K562 (cell line): ENCODE results near the gene MYOZ3. TPM values are rescaled to one million over a fixed set of nuclear protein-coding genes. Genes with fewer than 3 reads are reported as not detected.

Experiments used
- ATAC-seq: fragments of 200-7000 bp; cut with Tn5 transposase; 3 replicates; pipeline ENCODE4 v1.9.1; 2020; ENCODE audit warnings: moderate library complexity
- BruUV-seq: library from RNA; stranded (reverse); fragments of 400-500 nt; replicated peaks from 2 replicates; lab custom pipeline; 2021; lab: Mats Ljungman, UMichigan
- CTCF ChIA-PET: fragments of 300-600 bp; formaldehyde crosslinking; extraction: SDS; loops from one replicate; lab custom pipeline; 2021; ENCODE audit warnings: low intra/inter-chr PET ratio; lab: Yijun Ruan, JAX
- POLR2A ChIA-PET: fragments of 300-600, 350-650 bp; sonication (Branson Sonifier 250); formaldehyde crosslinking; extraction: SDS; loops from one replicate; lab custom pipeline; 2021; ENCODE audit warnings: antibody characterized with exemption, inconsistent platforms; lab: Yijun Ruan, JAX
- DNase-seq, 4 experiments: peaks; one replicate each; pipeline versions ENCODE4 v3.0.0 to v3.0.0-alpha.2; 2011 to 2018; ENCODE audit warnings: low spot score in 3 of 4, mixed read lengths in 3 of 4; ENCODE audit errors: extremely low read depth in 1 of 4
- FAIRE-seq: peaks from 2 replicates; lab custom pipeline; 2011; peaks lifted over from hg19 to GRCh38; lab: Jason Lieb, UNC
- H2AFZ ChIP-seq: 2 replicates; pipeline ENCODE4 v1.6.0; 2011; ENCODE audit warnings: low read depth, low read length, control low read depth, inconsistent platforms
- H3K27ac ChIP-seq: fragments of 200-600 bp; 3 replicates; pipeline ENCODE4 v1.8.0; 2011; ENCODE audit warnings: low read depth, mild to moderate bottlenecking, control low read depth, inconsistent platforms, low read length, moderate library complexity, mixed read lengths; ENCODE audit errors: extremely low read depth
- H3K27me3 ChIP-seq, 2 experiments: fragments of 300-600 bp in 1 of 2; 2 replicates in 1 of 2; 3 replicates in 1 of 2; pipeline versions ENCODE4 v1.6.0 to v1.8.0; 2011; ENCODE audit warnings: inconsistent platforms in 2 of 2, low read length in 2 of 2, mild to moderate bottlenecking in 1 of 2, mixed read lengths in 1 of 2, moderate library complexity in 1 of 2; ENCODE audit not compliant: control insufficient read depth in 2 of 2, insufficient read depth in 2 of 2
- H3K36me3 ChIP-seq: fragments of 300-600 bp; 3 replicates; pipeline ENCODE4 v1.8.0; 2011; ENCODE audit warnings: mild to moderate bottlenecking, low read length, inconsistent platforms; ENCODE audit not compliant: control insufficient read depth, insufficient read depth
- H3K4me1 ChIP-seq, 2 experiments: fragments of 200-600 bp in 1 of 2; replicated peaks in 1 of 2; 2 replicates in 1 of 2; 3 replicates in 1 of 2; pipeline versions ENCODE4 v1.5.1 to v1.8.0; 2011; ENCODE audit warnings: inconsistent platforms in 2 of 2, low read length in 2 of 2, mild to moderate bottlenecking in 1 of 2, mixed read lengths in 1 of 2, moderate library complexity in 1 of 2; ENCODE audit not compliant: control insufficient read depth in 2 of 2, insufficient read depth in 2 of 2
- H3K4me2 ChIP-seq: 2 replicates; pipeline ENCODE4 v1.6.1; 2011; ENCODE audit warnings: low read length, control low read depth, inconsistent platforms, mixed read lengths; ENCODE audit not compliant: insufficient read depth
- H3K4me3 ChIP-seq: fragments of 200-600 bp; sonication (generic), shearing (Covaris generic); 2 replicates; pipeline ENCODE4 v1.5.1; 2016; ENCODE audit warnings: control low read depth, inconsistent platforms
- H3K79me2 ChIP-seq: fragments of 200-600 bp; 3 replicates; pipeline ENCODE4 v1.8.0; 2011; ENCODE audit warnings: low read length, inconsistent platforms; ENCODE audit not compliant: control insufficient read depth, insufficient read depth
- H3K9ac ChIP-seq, 2 experiments: 2 replicates each; pipeline versions ENCODE4 v1.6.0 to v1.6.1; 2011; ENCODE audit warnings: low read depth in 2 of 2, low read length in 2 of 2, control low read depth in 1 of 2, inconsistent platforms in 1 of 2, mild to moderate bottlenecking in 1 of 2, mixed read lengths in 1 of 2; ENCODE audit not compliant: insufficient read depth in 1 of 2
- H3K9me1 ChIP-seq: one replicate; pipeline ENCODE4 v1.6.0; 2011; ENCODE audit warnings: inconsistent platforms, mild to moderate bottlenecking, low read length, moderate library complexity; ENCODE audit not compliant: control insufficient read depth, insufficient read depth
- H3K9me3 ChIP-seq: replicated peaks from 2 replicates; pipeline ENCODE4 v1.5.1; 2011; ENCODE audit warnings: low read depth, low read length, inconsistent platforms; ENCODE audit not compliant: control insufficient read depth, insufficient read depth
- H4K20me1 ChIP-seq: replicated peaks from 2 replicates; pipeline ENCODE4 v1.6.1; 2011; ENCODE audit warnings: low read length, inconsistent platforms, mixed read lengths; ENCODE audit not compliant: control insufficient read depth, insufficient read depth
- CCNT2 ChIP-seq: IDR thresholded peaks from 2 replicates; pipeline ENCODE4 v1.6.1; 2011; ENCODE audit warnings: borderline replicate concordance, low read depth, mild to moderate bottlenecking, moderate library complexity, mixed read lengths, low read length; ENCODE audit not compliant: insufficient read length; ENCODE audit errors: extremely low read depth
- CEBPG ChIP-seq, 3 experiments: fragments of 200-800 bp in 1 of 3; sonication (Bioruptor generic) in 1 of 3; sonication (generic) in 1 of 3; formaldehyde crosslinking in 1 of 3; IDR thresholded peaks in 2 of 3; conservative IDR thresholded peaks in 1 of 3; 2 replicates each; pipeline versions ENCODE4 v1.6.1 to v1.8.0; 2016 to 2022; ENCODE audit warnings: missing compliant biosample characterization in 2 of 3, missing genetic modification characterization in 2 of 3, mild to moderate bottlenecking in 1 of 3, missing genetic modification reagents in 1 of 3
- CTCF ChIP-seq, 3 experiments: IDR thresholded peaks in 2 of 3; conservative IDR thresholded peaks in 1 of 3; 2 replicates each; pipeline ENCODE4 v1.5.1; 2011 to 2012; ENCODE audit warnings: low read length in 3 of 3, mild to moderate bottlenecking in 3 of 3, control low read depth in 2 of 3, improper control_type of control experiment in 1 of 3, inconsistent platforms in 1 of 3, low read depth in 1 of 3, mixed read lengths in 1 of 3, moderate library complexity in 1 of 3; ENCODE audit not compliant: insufficient read depth in 2 of 3
- MEIS2 ChIP-seq: fragments of 450-650 bp; IDR thresholded peaks from 2 replicates; pipeline ENCODE4 v1.6.1; 2014; ENCODE audit warnings: mild to moderate bottlenecking; ENCODE audit not compliant: partially characterized antibody
- NFIC ChIP-seq: fragments of 450-650 bp; IDR thresholded peaks from 2 replicates; pipeline ENCODE4 v1.6.1; 2017; ENCODE audit warnings: mild to moderate bottlenecking, inconsistent platforms
- SMARCB1 ChIP-seq: IDR thresholded peaks from 2 replicates; pipeline ENCODE4 v1.6.1; 2011; ENCODE audit warnings: improper control_type of control experiment, low read depth; ENCODE audit not compliant: insufficient read length
- ZFP30 ChIP-seq: fragments of 250-450 bp; sonication (Bioruptor Pico); IDR thresholded peaks from 2 replicates; pipeline ENCODE4 v1.8.0; 2022; ENCODE audit warnings: moderate library complexity, mild to moderate bottlenecking, inconsistent platforms, borderline replicate concordance
- WGBS: fragments of 100-300 bp; shearing (Covaris generic); methylation state at CpG from one replicate; pipeline ENCODE4 v1.1.6; 2016; ENCODE audit warnings: low coverage, mixed read lengths; ENCODE audit not compliant: insufficient coverage; ENCODE audit errors: missing lambda C conversion rate; 5-methylcytosine and 5-hydroxymethylcytosine counted together
- in situ Hi-C: fragments of 300-500 bp; cut with MboI; formaldehyde crosslinking; loops from 4 replicates; pipeline ENCODE4 v1.15.0; 2018; ENCODE audit warnings: inconsistent platforms, mixed read lengths
- intact Hi-C: fragments of 100-400 bp; cut with micrococcal nuclease; formaldehyde crosslinking; loops from 2 replicates; pipeline ENCODE4 v1.14.2; 2022
- polyA plus RNA-seq, 8 experiments: library from polyadenylated mRNA; depleted of rRNA in 4 of 8; stranded (reverse) in 5 of 8; unstranded in 3 of 8; fragments of >200 nt; fragmentation: Nextera tagmentation in 2 of 8; fragmentation: Illumina TruSeq in 1 of 8; extraction: Ambion mirVana in 2 of 8; extraction: Trizol in 1 of 8; gene quantifications; 2 replicates each; pipeline versions ENCODE4 v1.2.1 to v1.2.3, GENCODE V29; 2011 to 2014; ENCODE audit warnings: inconsistent platforms in 1 of 8, missing spikeins in 1 of 8
- total RNA-seq, 7 experiments: library from RNA; depleted of rRNA in 6 of 7; stranded (reverse); fragments of >200 nt in 6 of 7; fragmentation: Illumina TruSeq in 2 of 7; extraction: Trizol in 2 of 7; gene quantifications; 2 replicates each; pipeline versions ENCODE4 v1.2.1 to v1.2.3, GENCODE V29; 2011 to 2021; ENCODE audit warnings: low replicate concordance in 1 of 7
- TF ChIP-seq, protein P1 (sequence below), 3 experiments: fragments of 200-800 bp in 1 of 3; sonication (Bioruptor generic) in 1 of 3; sonication (generic) in 1 of 3; formaldehyde crosslinking in 1 of 3; IDR thresholded peaks; 2 replicates each; pipeline versions ENCODE4 v1.6.1 to v1.8.0; 2016 to 2022; ENCODE audit warnings: mild to moderate bottlenecking in 2 of 3, missing compliant biosample characterization in 2 of 3, missing genetic modification characterization in 2 of 3, missing genetic modification reagents in 1 of 3

MYOZ3 gene
- total and polyA plus RNA-seq, 9 of the 15 experiments (the other 6 are each of a cell fraction or from before 2014, with no cell fraction given) = not detected

GRCh38 chr5:150648294-150649107 is 12.6 kb upstream of the MYOZ3 start (continued):
- TF ChIP-seq CTCF (IDR thresholded peaks at IDR 0.05 in 2 of 3, conservative IDR thresholded peaks at IDR 0.05 in 1 of 3; ENCODE audit: insufficient read depth in 2 of 3, low read depth in 1 of 3, low read length in 3 of 3) (peak in 2 of 3 experiments; percentile 8 to 19; a peak in 1 of 6 replicates), SMARCB1 (no peak)
- TF ChIP-seq, all 486 proteins: peak for 2

DNA sequence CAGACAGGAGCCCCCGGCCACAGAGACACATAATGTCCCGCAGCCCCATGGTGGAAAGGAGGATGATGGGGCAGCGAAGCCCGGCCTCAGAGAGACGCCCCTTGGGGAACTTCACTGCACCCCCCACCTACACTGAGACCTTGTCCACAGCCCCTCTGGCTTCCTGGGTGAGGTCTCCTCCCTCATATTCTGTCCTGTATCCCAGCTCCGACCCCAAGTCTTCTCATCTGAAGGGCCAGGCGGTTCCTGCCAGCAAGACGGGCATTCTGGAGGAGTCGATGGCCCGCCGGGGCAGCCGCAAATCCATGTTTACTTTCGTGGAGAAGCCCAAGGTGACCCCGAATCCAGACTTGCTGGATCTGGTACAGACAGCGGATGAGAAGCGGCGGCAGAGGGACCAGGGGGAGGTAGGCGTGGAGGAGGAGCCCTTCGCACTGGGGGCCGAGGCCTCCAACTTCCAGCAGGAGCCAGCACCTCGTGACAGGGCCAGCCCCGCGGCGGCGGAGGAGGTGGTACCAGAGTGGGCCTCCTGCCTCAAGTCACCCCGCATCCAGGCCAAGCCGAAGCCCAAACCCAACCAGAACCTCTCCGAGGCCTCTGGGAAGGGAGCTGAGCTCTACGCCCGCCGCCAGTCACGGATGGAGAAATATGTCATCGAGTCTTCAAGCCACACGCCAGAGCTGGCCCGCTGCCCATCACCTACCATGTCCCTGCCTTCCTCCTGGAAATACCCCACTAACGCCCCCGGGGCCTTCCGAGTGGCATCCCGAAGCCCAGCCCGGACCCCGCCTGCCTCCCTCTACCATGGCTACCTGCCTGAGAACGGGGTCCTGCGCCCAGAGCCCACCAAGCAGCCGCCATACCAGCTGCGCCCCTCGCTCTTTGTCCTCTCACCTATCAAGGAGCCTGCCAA is 11.7 kb upstream of the MYOZ3 start:
- intact Hi-C loops = no loop called here
- no TSS peak for BruUV-seq
- ATAC-seq = no peak
- in situ Hi-C loops = loop anchor here (5.0 to 10.0 kb wide), 2 partner anchors 87 to 195 kb away; no protein-coding TSS in a partner anchor
- H3K79me2 ChIP-seq = no peaks in the 10 kb centered on the region
- ChIA-PET POLR2A (interaction anchor here (0.6 to 1.0 kb wide), 2 partner anchors 9 to 114 kb away, joined by 3 read pairs; partner anchors contain the start of gene SYNPO), CTCF (no interaction called here)
- FAIRE-seq = no peak
- TF ChIP-seq CEBPG (CRISPR knock-in tag; IDR thresholded peaks at IDR 0.05) = no peak
- TF ChIP-seq CEBPG (tag; conservative IDR thresholded peaks at IDR 0.05 in 1 of 2, IDR thresholded peaks at IDR 0.05 in 1 of 2) = no peak
- no peak for TF ChIP-seq ZFP30
- TF ChIP-seq CCNT2 = no peak
- TF ChIP-seq, protein P1, sequence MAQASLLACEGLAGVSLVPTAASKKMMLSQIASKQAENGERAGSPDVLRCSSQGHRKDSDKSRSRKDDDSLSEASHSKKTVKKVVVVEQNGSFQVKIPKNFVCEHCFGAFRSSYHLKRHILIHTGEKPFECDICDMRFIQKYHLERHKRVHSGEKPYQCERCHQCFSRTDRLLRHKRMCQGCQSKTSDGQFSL (CRISPR knock-in tag; IDR thresholded peaks at IDR 0.05) = peak; percentile 68; the same call in 1 of the 2 replicates
- TF ChIP-seq, protein P1 (tag; IDR thresholded peaks at IDR 0.05) = no peak
- peak; percentile 5 for TF ChIP-seq MEIS2
- peak; percentile 51 for TF ChIP-seq NFIC
- no peak overlapping the region for H3K4me2 ChIP-seq
- H4K20me1 ChIP-seq = peaks cover 6% of the 10 kb centered on the region; the same call in 1 of the 2 replicates
- 22% methylated on average over 44 of the region's 46 CpGs for WGBS
- no peaks in the 10 kb centered on the region for H3K9me1 ChIP-seq
- H2AFZ ChIP-seq = no peak overlapping the region
- no peak overlapping the region for H3K4me3 ChIP-seq
- H3K9ac ChIP-seq = peak overlapping the region in 1 of 2 experiments; percentile 33; a peak in 1 of 4 replicates
- DNase-seq = no peak
- no peaks in the 10 kb centered on the region for H3K9me3 ChIP-seq
- H3K36me3 ChIP-seq = no peaks in the 10 kb centered on the region
- H3K27ac ChIP-seq = no peak overlapping the region
- peaks cover 0 to 23% of the 10 kb centered on the region in 2 experiments; a peak in 2 of 5 replicates for H3K4me1 ChIP-seq
- peaks cover 28 to 70% of the 10 kb centered on the region in 2 experiments for H3K27me3 ChIP-seq
